Urothelium cell line (cell line): ENCODE measurements around the gene MTAP.

ENCODE experiments used
- DNase-seq: peaks from one replicate; pipeline ENCODE4 v3.0.0; 2011; ENCODE audit warnings: low spot score, mixed read lengths
- FAIRE-seq: peaks from 2 replicates; lab custom pipeline; 2011; peaks lifted over from hg19 to GRCh38; lab: Jason Lieb, UNC

The MTAP gene

DNA sequence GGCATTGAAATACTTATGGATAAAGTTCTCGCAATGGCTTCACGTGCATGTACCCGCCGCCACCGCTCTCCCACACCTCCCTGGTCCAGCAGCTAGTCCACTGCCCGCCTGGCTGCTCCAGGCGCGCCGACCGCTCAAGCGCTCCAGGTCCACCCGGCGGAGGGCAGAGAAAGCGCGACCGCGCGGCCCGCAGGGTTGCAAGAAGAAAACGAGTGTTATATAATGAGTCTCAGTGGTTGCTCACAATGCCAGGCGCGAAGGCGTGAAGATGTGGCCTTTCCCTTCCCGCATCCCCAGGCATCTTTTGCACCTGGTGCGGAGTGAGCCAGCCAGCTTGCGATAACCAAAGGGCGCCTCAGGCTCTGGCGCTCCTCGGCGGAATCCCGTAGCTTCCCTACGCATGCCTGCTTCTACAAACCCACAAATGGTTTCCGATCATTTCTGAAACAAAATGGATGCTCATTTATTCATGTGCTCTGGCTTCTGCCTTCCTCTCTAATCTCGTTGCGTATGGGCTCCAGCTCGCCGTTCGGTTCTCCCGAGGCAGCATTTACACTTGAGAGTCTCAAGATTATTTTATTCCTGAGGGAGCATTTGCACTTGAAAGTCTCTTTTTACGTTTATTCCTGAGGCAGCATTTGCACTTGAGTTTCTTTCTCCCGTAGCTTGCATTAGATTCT, 166.0 kb downstream of the MTAP start:
- FAIRE-seq (no peak), DNase-seq (no peak)

GRCh38 chr9:21969011-21969940, 166.8 kb downstream of the MTAP start:
- DNase-seq (no peak), FAIRE-seq (no peak)

- no peak for FAIRE-seq
- no peak for DNase-seq
These were observed 167.7 kb downstream of the MTAP start for GRCh38 chr9:21969951-21970799.

DNA sequence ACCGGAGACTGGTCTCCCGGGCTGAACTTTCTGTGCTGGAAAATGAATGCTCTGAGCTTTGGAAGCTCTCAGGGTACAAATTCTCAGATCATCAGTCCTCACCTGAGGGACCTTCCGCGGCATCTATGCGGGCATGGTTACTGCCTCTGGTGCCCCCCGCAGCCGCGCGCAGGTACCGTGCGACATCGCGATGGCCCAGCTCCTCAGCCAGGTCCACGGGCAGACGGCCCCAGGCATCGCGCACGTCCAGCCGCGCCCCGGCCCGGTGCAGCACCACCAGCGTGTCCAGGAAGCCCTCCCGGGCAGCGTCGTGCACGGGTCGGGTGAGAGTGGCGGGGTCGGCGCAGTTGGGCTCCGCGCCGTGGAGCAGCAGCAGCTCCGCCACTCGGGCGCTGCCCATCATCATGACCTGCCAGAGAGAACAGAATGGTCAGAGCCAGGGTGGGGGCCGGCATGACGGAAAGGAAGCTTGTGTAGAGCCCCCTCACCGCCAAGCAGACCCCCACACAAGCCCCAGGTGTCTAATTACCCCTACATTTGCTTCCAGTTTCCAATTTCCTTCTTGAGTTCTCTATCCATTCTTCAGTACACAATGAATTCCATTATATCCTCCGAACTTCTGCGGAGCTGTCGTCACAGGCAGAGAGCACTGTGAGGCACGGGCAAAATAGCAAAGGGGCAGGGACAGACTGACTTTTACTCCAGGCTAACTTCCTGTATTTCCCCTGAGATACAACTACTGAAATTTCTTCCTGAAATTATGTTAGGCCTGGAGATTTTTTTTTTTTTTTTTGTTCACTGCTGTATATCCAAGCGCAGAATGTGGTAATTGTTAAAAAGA, 168.6 kb downstream of the MTAP start:
- FAIRE-seq: no peak
- DNase-seq: no peak

DNA sequence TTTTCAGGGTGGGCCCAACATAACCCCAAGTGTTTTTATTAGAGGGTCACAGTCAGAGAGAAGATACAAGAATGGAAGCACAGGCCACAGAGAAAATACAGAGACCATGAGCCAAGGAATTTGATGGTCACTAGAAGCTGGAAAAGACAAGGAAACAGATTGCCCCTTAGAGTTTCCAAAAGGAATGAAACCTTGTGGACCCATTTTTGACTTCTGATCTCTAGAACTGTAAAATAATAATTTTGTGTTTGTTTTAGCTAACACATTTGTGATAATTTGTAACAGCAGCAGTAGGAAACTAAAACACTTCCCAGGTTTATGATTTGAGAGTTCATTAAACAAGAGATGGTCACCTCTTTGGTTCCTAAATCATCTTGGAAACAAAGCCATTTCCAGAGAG, 169.9 kb downstream of the MTAP start:
- FAIRE-seq: no peak
- no peak for DNase-seq

GRCh38 chr9:21974343-21974721, 171.9 kb downstream of the MTAP start:
- DNase-seq (no peak), FAIRE-seq (no peak)

GRCh38 chr9:21974722-21975409, 172.4 kb downstream of the MTAP start:
- no peak for FAIRE-seq
- DNase-seq: no peak

- DNase-seq (no peak), FAIRE-seq (no peak)
These were observed 174.0 kb downstream of the MTAP start for GRCh38 chr9:21976334-21976875.

- FAIRE-seq (no peak), DNase-seq (no peak)
These were observed 180.0 kb downstream of the MTAP start for GRCh38 chr9:21982391-21982790.

- FAIRE-seq: no peak
- no peak for DNase-seq
These were observed 180.6 kb downstream of the MTAP start for GRCh38 chr9:21982861-21983560.

- FAIRE-seq (no peak), DNase-seq (no peak)
These were observed 181.1 kb downstream of the MTAP start for GRCh38 chr9:21983561-21983935.

DNA sequence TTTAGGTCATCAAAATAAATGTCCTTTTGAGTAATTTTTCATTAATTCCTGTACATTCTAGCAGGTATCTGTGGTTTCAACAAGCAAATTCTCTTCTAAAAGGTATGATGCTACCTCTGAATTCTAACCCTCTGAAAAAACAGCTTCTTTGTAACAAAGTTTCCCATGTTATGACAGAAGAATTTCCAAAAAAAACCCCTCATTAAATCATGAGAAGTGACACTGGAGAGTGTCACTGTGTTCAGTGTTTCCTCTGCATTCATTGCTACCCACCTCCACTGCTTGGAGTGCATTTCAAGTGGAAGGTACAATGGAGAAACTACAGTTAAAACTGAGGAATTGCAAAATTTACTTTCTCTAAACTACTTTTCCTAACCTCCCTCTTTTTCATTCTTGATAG, 181.7 kb downstream of the MTAP start:
- no peak for FAIRE-seq
- DNase-seq: no peak

DNA sequence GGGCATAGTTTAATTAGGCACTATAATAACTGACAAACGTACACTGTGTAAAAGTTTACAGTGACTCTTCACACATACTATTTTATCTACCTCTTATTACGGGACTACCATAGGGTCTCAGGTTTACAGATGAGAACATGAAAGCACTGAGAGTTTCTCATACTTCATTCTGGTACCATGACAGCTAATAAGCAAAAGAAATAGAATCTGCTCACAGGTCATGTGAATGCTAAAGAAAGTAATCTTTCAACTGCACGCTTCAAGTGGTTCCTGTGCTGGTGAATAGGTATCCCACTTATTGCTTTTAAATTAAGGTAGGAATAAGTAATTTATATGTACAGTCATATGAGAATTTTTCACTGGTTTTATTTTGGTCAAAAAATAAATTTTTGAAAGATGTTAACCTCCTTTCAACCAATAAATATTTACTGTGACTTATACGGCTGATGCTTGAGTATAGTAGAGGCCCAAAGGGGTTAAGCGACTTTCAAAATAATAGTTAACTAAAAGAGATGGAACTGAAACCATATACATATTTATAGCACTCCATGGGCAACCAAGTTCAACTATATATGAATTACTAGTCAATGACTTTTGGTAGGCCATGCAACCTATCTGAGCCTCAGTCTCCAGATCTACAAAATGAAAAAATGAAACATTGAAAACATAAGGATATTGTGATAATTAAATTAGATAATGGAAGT, 183.7 kb downstream of the MTAP start:
- FAIRE-seq (no peak), DNase-seq (no peak)
